Measurements from ENCODE around the gene MTNR1B. TPM values are rescaled to one million over a fixed set of nuclear protein-coding genes. Genes with fewer than 3 reads are reported as not detected.

Gene MTNR1B
- not detected in 2 replicates for total RNA-seq (2014; rRNA removed; shearing (Covaris generic))

DNA sequence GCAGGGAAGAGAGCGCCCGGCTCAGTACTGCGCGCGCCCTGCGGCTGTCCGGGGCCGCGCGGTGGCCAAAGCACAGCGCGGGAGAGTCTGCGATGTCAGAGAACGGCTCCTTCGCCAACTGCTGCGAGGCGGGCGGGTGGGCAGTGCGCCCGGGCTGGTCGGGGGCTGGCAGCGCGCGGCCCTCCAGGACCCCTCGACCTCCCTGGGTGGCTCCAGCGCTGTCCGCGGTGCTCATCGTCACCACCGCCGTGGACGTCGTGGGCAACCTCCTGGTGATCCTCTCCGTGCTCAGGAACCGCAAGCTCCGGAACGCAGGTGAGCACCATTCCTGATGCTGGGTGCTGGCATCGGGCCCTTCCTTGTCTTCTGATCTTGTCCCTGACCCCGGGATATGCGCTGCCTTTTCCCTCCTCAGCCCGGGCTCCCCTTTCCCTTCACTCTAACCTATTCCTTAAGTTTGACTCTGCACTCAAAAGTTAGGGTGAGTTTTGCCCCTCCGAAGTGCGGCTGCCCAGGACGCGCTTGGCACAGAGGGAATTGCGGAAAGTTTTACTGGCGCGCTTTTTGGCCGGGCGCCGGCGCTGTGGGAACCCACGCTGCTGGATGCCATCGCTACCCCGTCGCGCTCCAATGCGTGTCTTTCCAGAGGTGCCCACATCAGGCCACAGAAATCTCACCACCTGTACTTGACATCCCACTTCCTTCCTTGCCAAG lies at the start of gene MTNR1B:
MTNR1B (plus strand) TSS at position 18 of the 714 bp plus-strand sequence; CDS start at position 93, 75 bp downstream.

Small RNA genes within 50 kb of the gene (small RNA-seq; reads per million reads assigned to genes)
- gene SNRPGP16 = not detected

Other genes with a start within 250 kb of the MTNR1B start
- gene SLC36A4, start 228.3 kb downstream of the MTNR1B start, total RNA-seq (2014; rRNA removed; shearing (Covaris generic)) = 12.9 and 16.1 TPM in 2 replicates

Data from A375 (cell line).